Measurements from ENCODE around the gene DUSP15.
"Not testable (repeated sequence)": the region's sequence is repeated elsewhere in the genome, so short reads cannot be mapped to it uniquely, and the experiment has no call there.

The DUSP15 gene

GRCh38 chr20:31833130-31833930 is 37.0 kb downstream of the DUSP15 start:
- Histone ChIP-seq H3K36me3 (replicated peaks) (no peaks in the 10 kb centered on the region), H3K4me3 (ENCODE audit: low read depth, low read length) (no peak overlapping the region), H3K27ac (no peak overlapping the region), H3K27me3 (replicated peaks) (no peaks in the 10 kb centered on the region)
- peak; percentile 48 for DNase-seq
- in situ Hi-C loops (cut with HindIII; ENCODE audit: low pct_ligation_motif_present, low sequenced_read_pairs): no loop called here
- TF ChIP-seq CTCF (IDR thresholded peaks at IDR 0.05; ENCODE audit: low read depth, low read length, missing control alignments): peak; percentile 95

GRCh38 chr20:31831771-31832306 is 38.5 kb downstream of the DUSP15 start:
- DNase-seq: no peak
- in situ Hi-C loops (cut with HindIII; ENCODE audit: low pct_ligation_motif_present, low sequenced_read_pairs): no loop called here
- H3K27me3 ChIP-seq (replicated peaks): no peaks in the 10 kb centered on the region

GRCh38 chr20:31831211-31831610 is 39.1 kb downstream of the DUSP15 start:
- Histone ChIP-seq H3K4me3 (ENCODE audit: low read depth, low read length) (no peak overlapping the region), H3K27ac (no peak overlapping the region), H3K27me3 (replicated peaks) (no peaks in the 10 kb centered on the region), H3K36me3 (replicated peaks) (no peaks in the 10 kb centered on the region)
- TF ChIP-seq CTCF (IDR thresholded peaks at IDR 0.05; ENCODE audit: low read depth, low read length, missing control alignments): no peak
- in situ Hi-C loops (cut with HindIII; ENCODE audit: low pct_ligation_motif_present, low sequenced_read_pairs): no loop called here
- DNase-seq: no peak

More at GRCh38 chr20:31831771-31832306, 38.5 kb downstream of the DUSP15 start:
- TF ChIP-seq CTCF (IDR thresholded peaks at IDR 0.05; ENCODE audit: low read depth, low read length, missing control alignments): no peak
- no peak overlapping the region for H3K4me3 ChIP-seq (ENCODE audit: low read depth, low read length)
- no peaks in the 10 kb centered on the region for H3K36me3 ChIP-seq (replicated peaks)
- no peak overlapping the region for H3K27ac ChIP-seq

- Histone ChIP-seq H3K36me3 (replicated peaks) (no peaks in the 10 kb centered on the region), H3K4me3 (ENCODE audit: low read depth, low read length) (no peak overlapping the region), H3K27ac (no peak overlapping the region), H3K27me3 (replicated peaks) (no peaks in the 10 kb centered on the region)
- TF ChIP-seq CTCF (IDR thresholded peaks at IDR 0.05; ENCODE audit: low read depth, low read length, missing control alignments): no peak
- DNase-seq: no peak
- in situ Hi-C loops (cut with HindIII; ENCODE audit: low pct_ligation_motif_present, low sequenced_read_pairs): no loop called here
These were observed 39.8 kb downstream of the DUSP15 start for GRCh38 chr20:31830406-31830981.

- in situ Hi-C loops (cut with HindIII; ENCODE audit: low pct_ligation_motif_present, low sequenced_read_pairs): no loop called here
- DNase-seq: no peak
- TF ChIP-seq CTCF (IDR thresholded peaks at IDR 0.05; ENCODE audit: low read depth, low read length, missing control alignments): no peak
- H3K4me3 ChIP-seq (ENCODE audit: low read depth, low read length): no peak overlapping the region
- H3K27ac ChIP-seq: no peak overlapping the region
- no peaks in the 10 kb centered on the region for H3K27me3 ChIP-seq (replicated peaks)
- H3K36me3 ChIP-seq (replicated peaks): no peaks in the 10 kb centered on the region
These were observed 40.6 kb downstream of the DUSP15 start for GRCh38 chr20:31829731-31830130.

- DNase-seq; H3K4me3 ChIP-seq (ENCODE audit: low read depth, low read length); H3K36me3 ChIP-seq (replicated peaks); H3K27ac ChIP-seq; H3K27me3 ChIP-seq (replicated peaks); in situ Hi-C loops (cut with HindIII; ENCODE audit: low pct_ligation_motif_present, low sequenced_read_pairs): not testable (repeated sequence)
These were observed 42.3 kb downstream of the DUSP15 start for GRCh38 chr20:31828016-31828415.
